ENCODE data around the gene BFSP2. TPM values are rescaled to one million over a fixed set of nuclear protein-coding genes. Genes with fewer than 3 reads are reported as not detected.
"Not testable (repeated sequence)": the region's sequence is repeated elsewhere in the genome, so short reads cannot be mapped to it uniquely, and the experiment has no call there.

Gene BFSP2
- total RNA-seq, 4 donors from 2014 or later, result 2.6 TPM; not detected in 3

- no peak overlapping the region for H3K27ac ChIP-seq
- H3K9me3 ChIP-seq, result no peaks in the 10 kb centered on the region
- H3K4me3 ChIP-seq, result no peak overlapping the region
- TF ChIP-seq EP300 (IDR thresholded peaks at IDR 0.05), result no peak
- TF ChIP-seq CTCF (IDR thresholded peaks at IDR 0.05), result no peak
- TF ChIP-seq POLR2A (IDR thresholded peaks at IDR 0.05), result no peak
- no peak for DNase-seq (ENCODE audit: low spot score in 2 of 2)
- WGBS, 2 donors, result 36 to 43% methylated on average over 1 of the region's 1 CpG
- H3K27me3 ChIP-seq, result no peaks in the 10 kb centered on the region
- H3K4me1 ChIP-seq, result peaks cover 0 to 19% (median 8%) of the 10 kb centered on the region in 4 donors
- no peaks in the 10 kb centered on the region for H3K36me3 ChIP-seq
These were observed 78.8 kb downstream of the BFSP2 start for GRCh38 chr3:133478624-133479023.

GRCh38 chr3:133479401-133479800 lies 79.5 kb downstream of the BFSP2 start:
- Histone ChIP-seq H3K36me3 (no peaks in the 10 kb centered on the region), H3K27me3 (no peaks in the 10 kb centered on the region), H3K27ac (no peak overlapping the region), H3K9me3 (no peaks in the 10 kb centered on the region), H3K4me3 (no peak overlapping the region), H3K4me1 (peaks cover 0 to 14% (median 6%) of the 10 kb centered on the region in 4 donors)
- WGBS, 2 donors, result 86 to 89% methylated on average over 2 of the region's 2 CpGs
- no peak for TF ChIP-seq CTCF (IDR thresholded peaks at IDR 0.05)
- no peak for TF ChIP-seq POLR2A (IDR thresholded peaks at IDR 0.05)
- no peak for TF ChIP-seq EP300 (IDR thresholded peaks at IDR 0.05)
- DNase-seq (ENCODE audit: low spot score in 2 of 2), result no peak

- TF ChIP-seq EP300 (IDR thresholded peaks at IDR 0.05) (no peak), CTCF (IDR thresholded peaks at IDR 0.05) (no peak), POLR2A (IDR thresholded peaks at IDR 0.05) (no peak)
- no peak for DNase-seq (ENCODE audit: low spot score in 2 of 2)
- Histone ChIP-seq H3K27ac (no peak overlapping the region), H3K4me1 (peaks cover 0 to 7% (median 2%) of the 10 kb centered on the region in 4 donors), H3K9me3 (peaks cover 0 to 5% (median 0%) of the 10 kb centered on the region in 4 donors), H3K4me3 (no peak overlapping the region), H3K27me3 (no peaks in the 10 kb centered on the region), H3K36me3 (no peaks in the 10 kb centered on the region)
- 71 to 77% methylated on average over 7 of the region's 7 CpGs for WGBS, 2 donors
These were observed 80.2 kb downstream of the BFSP2 start for GRCh38 chr3:133479895-133480669.

- not testable (repeated sequence) for H3K27ac ChIP-seq; H3K4me3 ChIP-seq; DNase-seq (ENCODE audit: low spot score in 2 of 2); H3K36me3 ChIP-seq; H3K27me3 ChIP-seq; H3K4me1 ChIP-seq
- 69 to 75% methylated on average over 5 of the region's 5 CpGs for WGBS, 2 donors
- peaks cover 0 to 17% (median 0%) of the 10 kb centered on the region in 4 donors for H3K9me3 ChIP-seq
These were observed 82.6 kb downstream of the BFSP2 start for GRCh38 chr3:133482474-133482873.

- Histone ChIP-seq H3K4me1 (peaks cover 0 to 6% (median 0%) of the 10 kb centered on the region in 4 donors), H3K4me3 (no peak overlapping the region), H3K27me3 (no peaks in the 10 kb centered on the region), H3K27ac (no peak overlapping the region), H3K9me3 (peaks cover 0 to 17% (median 0%) of the 10 kb centered on the region in 4 donors), H3K36me3 (no peaks in the 10 kb centered on the region)
- 99 to 100% methylated on average over 4 to 5 of the region's 5 CpGs for WGBS, 2 donors
- no peak for TF ChIP-seq POLR2A (IDR thresholded peaks at IDR 0.05)
- no peak for TF ChIP-seq EP300 (IDR thresholded peaks at IDR 0.05)
- TF ChIP-seq CTCF (IDR thresholded peaks at IDR 0.05), result no peak
- DNase-seq (ENCODE audit: low spot score in 2 of 2), result no peak
These were observed 86.8 kb downstream of the BFSP2 start for GRCh38 chr3:133486658-133487057.

Data from tibial nerve (tissue), 4 donors.